ENCODE measurements around the gene PLVAP. TPM values are rescaled to one million over a fixed set of nuclear protein-coding genes. Genes with fewer than 3 reads are reported as not detected.
A peak's percentile ranks its signal among the peaks of the same experiment; 100 is the strongest.

PLVAP gene
- polyA plus RNA-seq, 1 donor (not counting 4 experiments of a cell fraction or from before 2014, with no cell fraction given): not detected

GRCh38 chr19:17325881-17326594 is 51.1 kb downstream of the PLVAP start:
- dilution Hi-C loops (cut with MboI; ENCODE audit: extremely low pct_ligation_motif_present, low sequenced_read_pairs): no loop called here
- H3K9me1 ChIP-seq (ENCODE audit: control insufficient read depth, extremely low read depth, insufficient read depth, low read length): no peaks in the 10 kb centered on the region
- no peak overlapping the region for H3K4me3 ChIP-seq (ENCODE audit: control insufficient read depth in 2 of 3, extremely low read depth in 1 of 3, insufficient read depth in 2 of 3, low read depth in 1 of 3, low read length in 3 of 3)
- peak overlapping the region; percentile 10 for H3K4me2 ChIP-seq (ENCODE audit: control insufficient read depth, extremely low read depth, insufficient read depth, low read depth, low read length)
- no peak overlapping the region for H3K27ac ChIP-seq (ENCODE audit: control insufficient read depth, insufficient read depth, low read length)
- no peak overlapping the region for H2AFZ ChIP-seq (ENCODE audit: control insufficient read depth, low read length)
- FAIRE-seq (no peak), DNase-seq (ENCODE audit: low read depth, low spot score) (no peak)
- H3K9ac ChIP-seq (ENCODE audit: control insufficient read depth, extremely low read depth, insufficient read depth, low read length): no peak overlapping the region
- peaks cover 9 to 10% of the 10 kb centered on the region in 2 experiments for H3K36me3 ChIP-seq (ENCODE audit: control insufficient read depth in 2 of 2, extremely low read depth in 1 of 2, insufficient read depth in 2 of 2, low read length in 2 of 2)
- H3K9me3 ChIP-seq (ENCODE audit: control insufficient read depth, low read depth, low read length): no peaks in the 10 kb centered on the region
- no peaks in the 10 kb centered on the region for H3K79me2 ChIP-seq (ENCODE audit: control insufficient read depth, insufficient read depth, low read length)
- peaks cover 23% of the 10 kb centered on the region for H3K27me3 ChIP-seq (ENCODE audit: control insufficient read depth, extremely low read depth, insufficient read depth, low read length)
- H4K20me1 ChIP-seq (ENCODE audit: control insufficient read depth, extremely low read depth, insufficient read depth, low read length): no peaks in the 10 kb centered on the region
- no peak for TF ChIP-seq CTCF (optimal IDR thresholded peaks at IDR 0.05 in 1 of 3, IDR thresholded peaks at IDR 0.05 in 1 of 3, conservative IDR thresholded peaks at IDR 0.05 in 1 of 3; ENCODE audit: extremely low read depth in 1 of 3, insufficient read depth in 2 of 3, low read length in 3 of 3)
- no peak for TF ChIP-seq EZH2 (IDR thresholded peaks at IDR 0.05; ENCODE audit: low read length)
- peaks cover 13% of the 10 kb centered on the region for H3K4me1 ChIP-seq (ENCODE audit: control insufficient read depth, extremely low read depth, insufficient read depth, low read length)

- Histone ChIP-seq H3K27ac (ENCODE audit: control insufficient read depth, insufficient read depth, low read length) (no peak overlapping the region), H3K9me3 (ENCODE audit: control insufficient read depth, low read depth, low read length) (no peaks in the 10 kb centered on the region), H3K27me3 (ENCODE audit: control insufficient read depth, extremely low read depth, insufficient read depth, low read length) (peaks cover 14% of the 10 kb centered on the region), H3K4me2 (ENCODE audit: control insufficient read depth, extremely low read depth, insufficient read depth, low read depth, low read length) (no peak overlapping the region), H3K79me2 (ENCODE audit: control insufficient read depth, insufficient read depth, low read length) (no peaks in the 10 kb centered on the region), H3K9me1 (ENCODE audit: control insufficient read depth, extremely low read depth, insufficient read depth, low read length) (no peaks in the 10 kb centered on the region), H4K20me1 (ENCODE audit: control insufficient read depth, extremely low read depth, insufficient read depth, low read length) (no peaks in the 10 kb centered on the region), H3K9ac (ENCODE audit: control insufficient read depth, extremely low read depth, insufficient read depth, low read length) (no peak overlapping the region), H3K36me3 (ENCODE audit: control insufficient read depth in 2 of 2, extremely low read depth in 1 of 2, insufficient read depth in 2 of 2, low read length in 2 of 2) (peaks cover 13 to 18% of the 10 kb centered on the region in 2 experiments), H2AFZ (ENCODE audit: control insufficient read depth, low read length) (no peak overlapping the region), H3K4me3 (ENCODE audit: control insufficient read depth in 2 of 3, extremely low read depth in 1 of 3, insufficient read depth in 2 of 3, low read depth in 1 of 3, low read length in 3 of 3) (no peak overlapping the region), H3K4me1 (ENCODE audit: control insufficient read depth, extremely low read depth, insufficient read depth, low read length) (peaks cover 13% of the 10 kb centered on the region)
- DNase-seq (ENCODE audit: low read depth, low spot score): no peak
- TF ChIP-seq CTCF (optimal IDR thresholded peaks at IDR 0.05 in 1 of 3, IDR thresholded peaks at IDR 0.05 in 1 of 3, conservative IDR thresholded peaks at IDR 0.05 in 1 of 3; ENCODE audit: extremely low read depth in 1 of 3, insufficient read depth in 2 of 3, low read length in 3 of 3): no peak
- dilution Hi-C loops (cut with MboI; ENCODE audit: extremely low pct_ligation_motif_present, low sequenced_read_pairs): no loop called here
- FAIRE-seq: no peak
Measured at GRCh38 chr19:17325133-17325532, 52.0 kb downstream of the PLVAP start.

All from keratinocyte (primary cell).